Rectal smooth muscle tissue (tissue), 1 donor: ENCODE data around the gene C1QB.
A peak's percentile ranks its signal among the peaks of the same experiment; 100 is the strongest.

Experiments used
- H3K27ac ChIP-seq: one replicate; pipeline ENCODE4 v1.7.0; 2013; ENCODE audit warnings: low read depth, low read length, inconsistent platforms
- H3K27me3 ChIP-seq: one replicate; pipeline ENCODE4 v1.7.0; 2013; ENCODE audit warnings: low read length; ENCODE audit not compliant: control insufficient read depth, insufficient read depth
- H3K36me3 ChIP-seq: one replicate; pipeline ENCODE4 v1.7.0; 2013; ENCODE audit warnings: low read length; ENCODE audit not compliant: control insufficient read depth, insufficient read depth
- H3K4me1 ChIP-seq: one replicate; pipeline ENCODE4 v1.7.0; 2013; ENCODE audit warnings: low read length; ENCODE audit not compliant: control insufficient read depth, insufficient read depth
- H3K4me3 ChIP-seq: one replicate; pipeline ENCODE4 v1.7.0; 2013; ENCODE audit warnings: low read length
- H3K9ac ChIP-seq: one replicate; pipeline ENCODE4 v1.7.0; 2013; ENCODE audit warnings: low read length

Gene C1QB

DNA sequence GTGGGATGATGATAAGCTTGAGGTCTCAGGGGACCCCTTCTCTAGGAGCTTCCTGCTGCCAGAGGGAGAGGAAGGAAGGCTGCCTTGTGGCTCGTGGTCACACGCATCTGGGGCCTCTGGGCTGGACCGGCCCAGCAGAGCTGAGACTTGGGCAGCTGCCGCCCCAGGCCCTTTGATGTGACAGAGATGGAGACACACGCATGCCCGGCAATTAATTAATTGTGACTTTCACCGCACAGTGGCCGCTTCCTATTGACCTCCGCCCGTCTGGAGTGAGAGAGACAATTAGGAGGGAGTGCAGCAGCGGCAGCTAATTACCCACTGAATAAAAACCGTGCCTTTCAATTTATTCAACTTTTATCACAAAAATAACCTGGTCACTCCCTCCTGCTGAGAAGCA is 33.2 kb upstream of the C1QB start:
- Histone ChIP-seq H3K27me3 (peaks cover 8% of the 10 kb centered on the region), H3K4me1 (no peaks in the 10 kb centered on the region), H3K9ac (no peak overlapping the region)

DNA sequence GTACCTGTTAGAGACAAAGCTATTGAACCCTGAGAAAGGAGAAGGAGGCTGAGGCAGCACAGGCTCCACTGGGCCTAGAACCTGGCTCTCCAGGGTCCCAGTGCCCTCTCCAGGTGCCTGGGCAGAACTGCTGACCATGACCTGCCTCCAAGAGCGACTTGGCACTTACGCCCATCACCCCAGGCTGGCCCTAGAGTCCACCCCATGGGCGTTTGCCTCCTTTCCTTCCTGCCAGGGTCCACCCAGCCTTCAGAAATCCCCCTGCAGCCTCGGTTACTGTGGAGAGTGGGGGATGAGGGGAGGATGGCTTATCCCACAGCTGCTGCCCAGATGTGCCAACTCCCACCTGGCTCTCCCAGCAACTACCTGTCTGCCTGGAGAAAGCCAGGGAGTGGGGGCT is 31.3 kb upstream of the C1QB start:
- Histone ChIP-seq H3K4me3 (no peak overlapping the region), H3K27ac (no peak overlapping the region), H3K27me3 (peaks cover 10% of the 10 kb centered on the region), H3K4me1 (no peaks in the 10 kb centered on the region), H3K36me3 (no peaks in the 10 kb centered on the region), H3K9ac (no peak overlapping the region)

More for the DNA sequence above, 33.2 kb upstream of the C1QB start:
- no peaks in the 10 kb centered on the region for H3K36me3 ChIP-seq
- no peak overlapping the region for H3K4me3 ChIP-seq
- H3K27ac ChIP-seq: no peak overlapping the region

DNA sequence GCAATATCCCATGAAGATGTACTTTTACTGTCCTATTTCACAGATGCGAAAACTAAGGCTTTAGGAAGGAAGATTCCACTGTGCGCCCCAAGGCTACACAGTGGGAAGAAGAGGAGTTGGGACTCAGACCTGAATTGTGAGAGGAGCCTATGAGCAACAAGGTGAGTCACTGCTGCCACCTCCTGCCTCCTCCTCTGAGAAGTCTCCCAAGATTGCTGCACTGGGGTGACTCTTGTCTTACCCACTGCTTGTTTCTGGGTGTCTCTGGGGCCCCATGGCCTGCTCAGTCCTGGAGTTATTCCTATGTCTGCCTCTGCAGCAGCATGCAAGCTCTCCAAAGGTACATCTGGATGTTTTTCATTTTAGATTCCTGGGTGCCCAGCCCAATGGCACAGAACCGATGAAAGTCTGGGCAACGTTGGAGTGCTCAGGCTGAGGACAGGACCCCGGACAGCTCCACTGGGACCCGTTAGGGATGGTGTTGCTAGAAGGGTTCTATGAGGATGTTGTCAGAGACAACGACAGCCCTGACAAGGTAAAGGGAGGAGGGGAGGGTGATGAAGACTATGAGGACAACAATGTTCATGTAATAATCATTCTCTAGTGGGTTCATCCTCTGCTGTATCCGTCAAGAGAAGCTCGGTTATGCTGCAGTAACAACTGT is 27.6 kb upstream of the C1QB start:
- Histone ChIP-seq H3K27ac (no peak overlapping the region), H3K9ac (no peak overlapping the region), H3K4me1 (no peaks in the 10 kb centered on the region), H3K27me3 (peaks cover 4% of the 10 kb centered on the region), H3K4me3 (no peak overlapping the region), H3K36me3 (no peaks in the 10 kb centered on the region)

DNA sequence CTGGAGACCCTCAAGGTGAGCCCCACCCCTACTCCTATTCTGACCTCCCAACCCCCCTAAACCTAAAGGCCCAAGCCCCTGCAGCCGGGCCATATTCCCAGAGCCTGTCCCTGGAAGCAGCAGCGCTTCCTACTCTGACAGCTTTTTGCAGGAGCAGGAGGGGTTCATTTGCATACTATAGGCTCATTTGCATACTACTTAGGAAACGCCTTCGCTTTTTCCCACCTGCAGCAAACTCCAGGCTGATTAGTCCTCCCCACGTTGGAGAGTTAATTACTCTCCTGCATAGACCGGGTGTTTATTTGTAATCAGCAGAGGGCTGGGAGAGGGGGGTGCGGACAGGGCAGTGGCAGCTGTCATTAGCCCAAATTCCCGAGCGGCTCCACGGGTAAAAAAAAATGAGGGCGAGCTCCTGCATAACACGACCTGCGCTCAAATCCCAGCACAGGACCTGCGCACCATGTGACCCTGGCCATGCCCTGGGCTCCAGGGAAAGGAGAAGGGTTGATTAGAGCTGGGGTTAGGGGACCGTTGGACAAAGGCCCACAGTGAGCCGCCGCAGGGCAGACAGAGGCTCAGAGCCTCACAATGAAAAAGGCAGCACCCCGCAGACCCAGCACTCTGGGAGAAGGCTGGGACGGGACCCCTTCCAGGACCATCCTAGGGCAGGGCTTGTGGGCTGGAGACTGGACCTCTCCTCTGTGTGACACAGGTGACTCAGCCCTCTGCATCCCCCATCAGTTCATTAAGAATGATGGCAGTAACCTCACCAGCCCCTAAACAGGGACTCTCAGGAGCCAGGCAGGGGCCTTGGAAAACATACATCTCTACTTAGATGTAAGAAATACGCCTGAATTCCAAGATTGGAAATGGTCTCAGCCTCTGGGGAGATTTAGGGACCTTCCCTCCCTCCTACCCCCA is 26.5 kb upstream of the C1QB start:
- no peaks in the 10 kb centered on the region for H3K36me3 ChIP-seq
- H3K4me3 ChIP-seq: no peak overlapping the region
- H3K4me1 ChIP-seq: no peaks in the 10 kb centered on the region
- H3K27ac ChIP-seq: no peak overlapping the region
- H3K9ac ChIP-seq: no peak overlapping the region
- H3K27me3 ChIP-seq: peaks cover 4% of the 10 kb centered on the region

DNA sequence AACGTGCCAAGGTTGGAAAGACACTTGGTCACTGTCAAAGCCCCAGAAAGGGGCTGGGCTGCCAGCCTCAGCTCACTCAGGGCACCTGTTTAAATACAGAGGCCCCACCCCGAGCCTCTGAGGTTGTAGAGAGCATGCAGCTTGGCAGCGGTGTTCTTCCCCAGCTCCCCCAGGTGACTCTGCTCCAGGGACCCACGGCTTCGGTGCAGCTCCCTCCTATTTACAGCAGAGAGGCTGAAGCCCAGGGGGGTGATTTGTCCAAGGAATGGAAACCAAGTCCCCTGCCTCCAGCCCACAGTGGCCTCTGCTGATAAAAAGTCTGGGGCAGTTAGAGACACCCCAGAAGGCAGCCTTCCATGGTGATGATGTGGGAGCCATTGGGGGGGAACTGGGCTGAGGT is 25.7 kb upstream of the C1QB start:
- Histone ChIP-seq H3K27ac (no peak overlapping the region), H3K36me3 (no peaks in the 10 kb centered on the region), H3K9ac (no peak overlapping the region), H3K27me3 (peaks cover 4% of the 10 kb centered on the region), H3K4me3 (no peak overlapping the region), H3K4me1 (no peaks in the 10 kb centered on the region)

GRCh38 chr1:22628698-22629444 is 24.2 kb upstream of the C1QB start:
- Histone ChIP-seq H3K27me3 (peaks cover 4% of the 10 kb centered on the region), H3K4me3 (no peak overlapping the region), H3K36me3 (no peaks in the 10 kb centered on the region), H3K9ac (no peak overlapping the region), H3K27ac (no peak overlapping the region), H3K4me1 (no peaks in the 10 kb centered on the region)

- H3K9ac ChIP-seq: no peak overlapping the region
- no peaks in the 10 kb centered on the region for H3K36me3 ChIP-seq
- peaks cover 4% of the 10 kb centered on the region for H3K27me3 ChIP-seq
- H3K4me1 ChIP-seq: no peaks in the 10 kb centered on the region
- no peak overlapping the region for H3K27ac ChIP-seq
- H3K4me3 ChIP-seq: no peak overlapping the region
Measured at GRCh38 chr1:22629886-22630285, 23.1 kb upstream of the C1QB start.

DNA sequence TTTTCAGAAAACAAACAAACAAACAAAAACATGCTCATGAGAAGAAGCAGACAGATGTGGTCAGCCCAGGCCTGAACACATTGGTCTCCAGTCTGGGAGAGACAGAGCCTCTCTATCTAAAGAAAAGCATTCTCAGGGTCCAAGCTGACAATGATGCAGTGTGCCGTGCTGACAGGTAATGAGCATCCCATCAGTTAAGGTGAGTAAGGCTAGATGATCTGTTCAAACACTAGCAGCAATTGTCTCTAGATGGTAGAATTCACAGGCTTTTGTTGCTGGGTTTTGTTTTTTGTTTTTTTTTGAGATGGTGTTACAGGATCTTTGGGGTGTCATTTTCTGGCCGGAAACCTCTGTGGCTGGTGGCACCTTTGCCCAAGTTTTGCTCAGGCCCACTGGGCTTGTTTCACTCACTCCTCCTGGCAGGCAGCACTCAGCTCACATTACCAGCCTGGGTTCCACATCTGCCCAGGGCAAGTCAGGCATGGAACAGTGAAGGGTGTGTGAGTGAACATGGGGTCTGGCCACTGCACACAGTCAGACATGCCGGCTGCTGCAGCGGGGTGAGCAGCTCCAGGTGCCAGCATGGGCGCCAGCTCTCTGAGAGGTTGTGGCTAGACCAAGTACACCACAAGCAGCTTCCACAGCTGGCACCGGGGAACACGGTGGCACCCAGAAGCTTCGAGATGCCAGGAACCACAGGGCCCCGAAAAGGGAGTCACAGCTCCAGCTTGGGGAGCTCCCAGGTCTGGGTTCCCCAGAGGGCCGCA is 19.2 kb upstream of the C1QB start:
- Histone ChIP-seq H3K27me3 (no peaks in the 10 kb centered on the region), H3K4me3 (no peak overlapping the region), H3K9ac (no peak overlapping the region), H3K27ac (no peak overlapping the region), H3K4me1 (no peaks in the 10 kb centered on the region), H3K36me3 (no peaks in the 10 kb centered on the region)

DNA sequence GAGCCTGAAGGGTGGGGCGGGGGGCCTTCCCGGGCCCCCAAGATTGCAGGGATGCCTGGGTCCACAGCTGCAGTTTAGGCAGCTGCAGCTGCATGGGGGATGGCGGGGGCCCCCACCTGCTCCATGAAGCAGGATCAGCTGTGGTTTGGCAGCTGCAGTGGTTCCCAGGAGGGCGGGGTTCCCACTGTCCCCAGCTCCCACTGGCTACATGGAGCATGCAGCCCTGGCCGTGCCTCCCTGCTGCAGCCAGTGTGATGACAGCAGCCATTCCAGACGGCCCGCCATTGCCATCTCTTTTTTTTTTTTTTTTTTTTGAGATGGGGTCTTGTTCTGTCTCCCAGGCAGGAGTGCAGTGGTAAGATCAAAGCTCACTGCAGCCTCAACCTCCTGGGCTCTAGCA is 17.6 kb upstream of the C1QB start:
- Histone ChIP-seq H3K27me3 (no peaks in the 10 kb centered on the region), H3K9ac (no peak overlapping the region), H3K27ac (no peak overlapping the region), H3K4me3 (no peak overlapping the region), H3K36me3 (no peaks in the 10 kb centered on the region), H3K4me1 (no peaks in the 10 kb centered on the region)

- Histone ChIP-seq H3K4me3 (peak within 1 kb of the TSS; percentile 9), H3K27me3 (no peaks in the 10 kb centered on the region), H3K27ac (no peak within 1 kb of the TSS), H3K4me1 (no peaks in the 10 kb centered on the region), H3K9ac (no peak within 1 kb of the TSS), H3K36me3 (no peaks in the 10 kb centered on the region)
Measured at GRCh38 chr1:22636353-22636752, 16.7 kb upstream of the C1QB start, which contains the start of gene C1QA. TSS of gene C1QA (plus strand) at chr1:22636628. CDS start at chr1:22637617, 989 bp downstream.

DNA sequence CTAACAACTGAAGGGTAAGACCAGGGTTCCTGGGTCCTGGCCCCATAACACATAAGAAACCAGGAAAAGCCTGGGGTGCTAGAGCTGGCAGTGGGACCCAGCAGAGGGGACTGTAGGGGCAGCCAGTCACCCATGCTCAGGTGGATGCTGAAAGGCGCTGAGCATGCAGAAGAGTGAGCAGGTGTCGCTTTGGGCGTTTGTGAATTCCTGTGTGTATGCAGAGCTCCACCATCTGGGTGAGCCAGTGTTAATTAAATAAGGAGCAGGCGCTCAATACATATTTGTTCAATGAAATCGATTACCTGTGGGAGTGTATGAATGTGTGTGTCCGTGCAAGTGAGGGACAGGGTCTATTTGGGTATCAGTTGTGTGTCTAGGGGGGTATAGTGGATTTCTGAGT is 16.1 kb upstream of the C1QB start:
- peak overlapping the region; percentile 9 for H3K4me3 ChIP-seq

More for the DNA sequence above, 16.1 kb upstream of the C1QB start:
- Histone ChIP-seq H3K36me3 (no peaks in the 10 kb centered on the region), H3K4me1 (no peaks in the 10 kb centered on the region), H3K9ac (no peak overlapping the region), H3K27ac (no peak overlapping the region), H3K27me3 (no peaks in the 10 kb centered on the region)
